ENCODE results near the gene FOXJ1. TPM values are rescaled to one million over a fixed set of nuclear protein-coding genes. Genes with fewer than 3 reads are reported as not detected.

Gene FOXJ1
- polyA plus RNA-seq, 10 donors, result 0.05 to 0.41 (median 0.12) TPM; not detected in 3

DNA sequence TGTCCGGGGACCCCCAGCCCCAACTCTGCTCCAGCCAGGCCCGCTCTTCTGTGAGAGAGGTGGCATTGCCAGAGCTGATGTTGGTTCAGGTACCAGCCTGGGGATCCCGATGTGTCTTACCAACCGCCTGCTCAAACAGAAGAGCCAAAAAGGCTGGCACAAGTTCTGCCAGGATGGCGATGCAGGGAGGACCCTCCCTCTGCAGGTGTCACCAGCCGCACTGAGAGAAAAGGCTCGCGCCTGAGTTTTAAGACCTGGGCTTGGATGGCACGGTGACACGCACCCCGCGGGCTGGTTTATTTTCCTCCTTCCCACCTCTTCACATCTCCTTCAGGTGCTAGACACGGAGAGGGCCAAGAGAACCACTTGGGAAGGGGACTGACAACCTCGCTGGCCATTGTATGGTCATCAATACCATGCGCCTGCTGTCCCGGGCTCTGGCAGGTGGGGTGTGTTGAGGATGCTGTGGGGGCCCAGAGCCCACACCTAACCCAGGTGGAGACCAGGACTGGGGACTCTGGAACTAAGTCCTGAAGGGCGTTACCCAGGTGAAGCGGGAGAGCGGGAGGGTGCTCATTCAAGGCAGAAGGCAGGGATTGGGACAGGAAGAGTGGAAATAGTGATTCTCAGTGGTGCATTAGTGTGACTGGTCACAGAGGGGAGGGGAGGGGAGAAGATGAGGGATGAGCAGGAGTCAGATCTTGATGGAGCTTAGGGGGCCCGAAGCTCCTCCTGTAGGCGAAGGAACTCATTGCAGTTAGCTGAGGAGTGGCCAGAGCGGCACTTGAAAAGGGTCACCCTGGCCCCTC, 16.3 kb downstream of the FOXJ1 start:
- no peak for DNase-seq

DNA sequence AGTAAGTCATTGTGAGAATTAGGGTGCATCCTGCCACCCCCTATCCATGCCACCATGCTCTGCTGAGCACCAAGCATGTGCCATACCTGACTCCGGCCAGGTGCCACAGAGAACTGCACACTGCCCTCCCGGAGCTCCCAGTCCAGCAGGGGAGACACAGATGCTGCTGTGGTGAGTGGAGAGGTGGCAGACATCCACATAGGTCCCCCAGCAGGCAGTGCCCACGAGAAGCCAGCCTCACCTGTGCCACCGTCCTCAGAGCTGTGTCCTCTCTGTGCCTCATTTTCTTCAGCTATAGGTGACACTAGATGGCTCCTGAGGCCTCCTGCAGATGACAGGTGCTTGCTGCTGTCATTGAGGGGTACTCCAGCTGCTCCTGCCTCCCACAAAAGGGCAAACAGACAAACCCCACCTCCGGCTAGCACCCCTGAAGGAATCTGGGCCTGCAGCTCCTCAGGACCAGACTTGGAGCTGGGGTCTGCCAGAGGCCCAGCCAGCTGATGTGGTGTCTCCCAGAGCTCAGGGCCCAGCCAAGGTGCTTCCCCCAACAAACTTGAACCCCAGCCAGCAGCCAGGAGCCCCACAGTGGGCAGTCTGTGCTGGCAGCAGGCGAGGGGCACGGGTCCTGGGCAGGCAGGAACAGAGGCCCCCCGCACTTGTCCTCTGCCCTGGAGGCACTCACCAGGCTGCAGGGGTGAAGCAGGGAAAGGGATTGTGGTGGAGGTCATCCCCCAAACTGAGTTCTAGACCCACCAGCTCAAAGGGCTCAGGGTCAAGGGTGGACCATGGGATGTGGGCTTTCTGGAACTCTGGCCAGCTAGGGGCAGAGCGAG, 17.1 kb downstream of the FOXJ1 start:
- no peak for DNase-seq

DNA sequence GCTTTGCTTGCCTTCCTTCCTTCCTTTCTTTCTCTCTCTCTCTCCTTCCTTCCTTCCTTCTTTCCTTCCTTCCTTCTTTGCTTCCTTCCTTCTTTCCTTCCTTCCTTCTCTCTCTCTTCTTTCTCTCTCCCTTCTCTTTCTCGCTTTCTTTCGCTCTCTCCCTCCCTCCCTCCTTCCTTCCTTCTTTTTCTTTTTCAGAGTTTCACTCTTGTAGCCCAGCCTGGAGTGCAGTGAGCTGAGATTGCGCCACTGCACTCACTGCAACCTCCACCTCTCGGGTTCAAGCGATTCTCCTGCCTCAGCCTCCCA, 17.9 kb downstream of the FOXJ1 start:
- no peak for DNase-seq

DNA sequence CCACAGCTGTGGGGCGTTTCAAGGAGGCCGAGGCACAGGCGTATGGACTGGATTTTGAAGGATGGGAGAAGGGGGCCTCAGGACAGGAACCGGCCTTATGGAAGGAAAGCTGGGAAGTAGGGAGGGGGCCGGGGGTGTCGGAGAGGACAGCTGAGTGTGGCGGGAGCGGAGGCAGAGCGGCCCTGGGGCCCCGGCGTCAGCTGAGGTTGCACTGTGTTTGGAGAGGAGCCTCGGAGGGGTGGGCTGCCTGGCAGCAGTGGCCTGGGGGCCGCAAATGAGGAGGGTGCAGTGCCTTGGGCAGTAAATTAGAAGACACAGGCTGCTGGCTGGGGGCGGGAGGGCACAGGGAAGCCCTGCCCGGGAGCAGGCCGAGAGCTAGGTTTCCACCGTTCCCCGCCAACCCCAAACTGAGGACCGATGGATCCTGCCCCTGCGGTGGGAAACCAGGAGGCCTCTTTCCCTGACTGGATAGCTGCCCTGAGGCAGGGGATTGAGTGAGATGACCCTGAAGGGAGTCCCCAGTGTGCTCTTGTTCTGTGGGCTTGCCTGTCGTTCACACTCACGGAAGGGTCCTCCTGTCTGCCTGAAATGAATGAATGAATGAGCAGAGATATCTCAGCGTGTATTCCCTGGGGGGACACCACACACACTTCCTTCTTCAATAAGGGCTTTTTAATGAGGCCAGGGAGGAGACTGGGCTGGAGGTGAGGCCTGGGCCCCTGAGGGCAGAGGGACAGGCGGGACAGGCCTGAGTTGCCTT, 18.4 kb downstream of the FOXJ1 start:
- no peak for DNase-seq

DNA sequence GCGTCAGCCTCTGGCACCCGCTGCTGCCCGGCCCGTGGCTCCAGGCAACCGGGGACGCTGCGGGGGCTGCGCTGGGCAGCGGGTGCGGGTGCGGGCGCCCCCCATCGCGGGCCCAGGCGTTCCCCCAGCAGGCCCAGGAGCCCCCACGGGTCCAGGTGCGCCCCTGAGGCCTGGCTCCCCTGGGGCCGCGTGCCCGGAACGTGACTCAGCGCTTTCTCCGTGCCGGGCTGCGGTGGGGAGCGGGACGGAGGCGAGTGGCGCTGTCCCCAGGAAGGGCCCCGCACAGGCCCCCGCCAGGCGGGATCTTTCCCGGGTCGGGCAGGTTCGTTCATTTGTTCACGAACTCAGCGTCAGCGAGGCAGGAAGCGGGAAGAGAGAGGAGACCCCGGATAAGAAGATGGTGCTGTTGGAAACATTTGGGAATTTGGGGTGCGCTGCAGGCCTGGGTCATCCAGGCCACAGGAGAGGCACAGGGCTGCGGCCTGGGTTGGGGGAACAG, 19.1 kb downstream of the FOXJ1 start:
- DNase-seq, result peak in 1 of 3 donors; percentile 71

DNA sequence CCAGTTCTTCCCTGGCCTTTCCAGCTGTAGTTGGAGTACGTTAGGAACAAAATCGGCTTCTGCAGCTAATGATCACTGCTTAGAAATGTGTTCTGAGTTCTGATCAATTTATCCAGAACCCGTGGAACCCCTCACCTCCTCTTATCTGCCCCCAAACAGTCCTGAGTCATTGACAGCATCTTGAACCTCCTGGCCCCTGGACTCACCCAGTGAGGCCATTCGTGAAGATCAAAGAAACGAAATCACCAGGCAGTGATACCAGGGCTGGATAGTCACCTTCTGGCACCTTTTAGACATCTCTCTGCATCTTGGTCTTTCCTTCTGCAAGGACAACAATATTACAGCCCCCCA, 20.4 kb downstream of the FOXJ1 start:
- DNase-seq, result no peak

DNA sequence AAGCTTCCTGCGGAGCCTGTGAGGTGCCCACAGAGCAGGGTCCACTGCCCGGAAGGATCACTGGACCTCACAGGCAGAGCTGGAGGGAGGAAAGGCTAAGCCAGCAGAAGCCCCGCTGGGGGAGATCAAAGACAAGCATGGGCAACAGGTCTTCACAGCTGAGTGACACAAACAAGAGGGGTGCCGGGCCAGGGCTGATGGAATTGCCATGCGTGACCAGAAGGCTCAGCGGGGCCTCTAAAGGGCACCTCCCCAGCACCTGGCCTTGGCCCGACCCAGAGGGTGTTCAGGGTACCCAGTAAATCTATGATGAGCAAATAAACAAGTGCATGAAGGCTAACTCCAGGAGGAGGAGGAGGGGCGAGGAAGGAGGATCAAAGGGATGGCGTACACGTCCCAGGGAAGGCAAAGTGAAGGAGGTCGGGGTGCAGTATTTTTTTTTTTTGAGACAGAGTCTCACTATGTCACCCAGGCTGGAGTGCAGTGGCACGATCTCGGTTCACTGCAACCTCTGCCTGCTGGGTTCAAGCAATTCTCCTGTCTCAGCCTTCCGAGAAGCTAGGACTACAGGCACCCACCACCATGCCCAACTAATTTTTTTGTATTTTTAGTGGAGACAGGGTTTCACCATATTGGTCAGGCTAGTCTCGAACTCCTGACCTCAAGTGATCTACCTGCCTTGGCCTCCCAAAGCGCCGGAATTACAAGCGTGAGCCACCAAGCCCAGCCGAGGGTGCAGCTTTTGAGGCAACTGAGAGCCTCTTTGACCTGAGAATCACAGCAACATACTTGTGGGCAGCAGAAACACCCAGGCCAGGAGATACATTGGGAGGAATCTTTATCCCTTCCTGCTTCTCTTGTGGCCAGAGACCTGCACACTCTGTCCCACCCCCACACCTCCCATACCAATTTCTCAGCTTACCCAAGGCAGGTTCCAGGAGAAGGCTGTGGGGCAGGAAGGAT, 21.4 kb downstream of the FOXJ1 start:
- DNase-seq, result no peak

DNA sequence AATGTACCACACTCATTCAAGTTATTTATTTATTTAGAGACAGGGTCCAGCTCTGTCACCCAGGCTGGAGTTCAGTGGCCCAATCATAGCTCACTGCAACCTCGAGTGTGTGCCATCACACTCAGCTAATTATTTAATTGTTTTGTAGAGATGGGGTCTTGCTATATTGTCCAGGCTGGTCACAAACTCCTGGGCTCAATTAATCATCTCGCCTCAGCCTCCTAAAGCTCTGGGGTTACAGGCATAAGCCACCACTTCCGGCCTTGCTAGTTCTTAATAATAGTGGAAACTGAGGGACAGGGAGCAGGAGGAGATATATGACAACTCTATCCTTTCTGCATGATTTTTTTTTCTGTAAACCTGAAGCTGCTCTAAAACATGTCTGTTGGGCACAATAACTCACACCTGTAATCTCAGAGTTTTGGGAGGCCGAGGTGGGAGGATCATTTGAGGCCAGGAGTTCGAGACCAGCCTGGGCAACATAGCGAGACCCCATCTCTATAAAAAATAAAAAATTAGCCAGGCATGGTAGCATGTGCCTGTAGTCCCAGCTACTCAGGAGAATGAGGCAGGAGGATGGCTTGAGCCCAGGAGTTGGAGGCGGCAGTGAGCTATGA, 25.8 kb downstream of the FOXJ1 start:
- DNase-seq, result no peak

DNA sequence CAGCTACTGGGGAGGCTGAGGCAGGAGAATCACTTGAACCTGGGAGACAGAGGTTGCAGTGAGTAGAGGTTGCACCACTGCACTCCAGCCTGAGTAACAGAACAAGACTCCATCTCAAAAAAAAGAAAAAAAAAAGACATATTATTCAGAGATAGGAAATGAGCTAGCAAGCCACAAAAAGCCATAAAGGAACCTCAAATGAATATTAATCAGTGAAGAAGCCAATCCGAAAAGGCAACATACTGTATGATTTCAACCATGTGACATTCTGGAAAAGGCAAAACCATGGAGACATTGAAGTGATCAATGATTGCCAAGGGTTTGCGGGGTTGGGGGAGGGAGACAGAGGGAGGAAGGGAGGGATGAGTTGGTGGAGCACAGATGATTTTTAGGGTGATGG, 29.1 kb downstream of the FOXJ1 start:
- DNase-seq, result peak in 1 of 3 donors; percentile 14

DNA sequence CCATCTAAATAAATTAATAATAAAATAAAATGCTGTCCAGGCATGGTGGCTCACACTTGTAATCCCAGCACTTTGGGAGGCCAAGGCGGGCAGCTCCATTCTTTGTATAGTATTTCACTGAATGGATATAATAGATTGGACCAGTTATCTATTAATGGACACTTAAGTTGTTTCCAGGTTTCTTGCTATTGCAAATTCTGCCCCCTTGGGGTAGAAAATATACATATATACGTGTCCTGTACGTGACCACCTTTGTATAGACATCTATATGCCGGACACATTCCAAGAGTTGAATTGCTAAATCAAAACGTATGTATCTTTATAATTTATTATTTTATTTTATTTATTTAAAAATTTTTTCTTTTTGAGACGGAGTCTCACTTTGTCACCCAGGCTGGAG, 33.5 kb downstream of the FOXJ1 start:
- DNase-seq, result no peak

DNA sequence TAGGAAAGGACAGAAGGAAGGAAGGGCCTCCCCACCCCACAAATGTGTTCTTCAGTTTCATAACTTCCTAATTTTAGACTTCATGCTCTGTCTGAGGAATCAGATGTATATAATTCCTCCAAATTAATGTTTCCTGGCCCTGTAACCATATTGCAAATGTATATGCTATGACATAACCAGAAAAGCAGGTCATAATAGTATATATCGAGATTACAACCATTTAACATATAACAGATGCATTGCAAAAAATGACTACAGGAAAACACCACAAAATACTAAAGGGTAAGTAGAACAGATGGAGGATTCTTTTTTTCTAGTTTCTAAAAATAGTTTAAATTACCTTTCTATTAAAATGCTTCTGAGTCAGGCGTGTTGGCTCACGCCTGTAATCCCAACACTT, 34.3 kb downstream of the FOXJ1 start:
- peak in 1 of 3 donors; percentile 32 for DNase-seq

DNA sequence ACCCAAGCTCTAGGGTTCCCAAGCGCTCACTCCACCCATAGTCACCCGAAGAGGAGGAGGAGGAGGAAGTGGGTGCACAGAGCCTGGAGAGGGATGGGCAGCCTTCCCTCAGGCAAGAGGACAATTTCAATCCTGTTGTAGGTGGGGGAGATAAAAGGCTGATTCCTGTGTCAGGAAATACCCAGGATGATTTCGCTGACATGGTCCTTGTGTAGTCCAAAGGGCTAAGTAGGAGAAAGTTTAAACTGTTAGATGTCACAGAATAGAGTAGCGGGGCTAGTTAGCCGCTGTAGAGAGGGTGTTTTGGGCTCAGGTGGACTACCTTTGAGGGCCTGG, 36.2 kb downstream of the FOXJ1 start:
- no peak for DNase-seq

DNA sequence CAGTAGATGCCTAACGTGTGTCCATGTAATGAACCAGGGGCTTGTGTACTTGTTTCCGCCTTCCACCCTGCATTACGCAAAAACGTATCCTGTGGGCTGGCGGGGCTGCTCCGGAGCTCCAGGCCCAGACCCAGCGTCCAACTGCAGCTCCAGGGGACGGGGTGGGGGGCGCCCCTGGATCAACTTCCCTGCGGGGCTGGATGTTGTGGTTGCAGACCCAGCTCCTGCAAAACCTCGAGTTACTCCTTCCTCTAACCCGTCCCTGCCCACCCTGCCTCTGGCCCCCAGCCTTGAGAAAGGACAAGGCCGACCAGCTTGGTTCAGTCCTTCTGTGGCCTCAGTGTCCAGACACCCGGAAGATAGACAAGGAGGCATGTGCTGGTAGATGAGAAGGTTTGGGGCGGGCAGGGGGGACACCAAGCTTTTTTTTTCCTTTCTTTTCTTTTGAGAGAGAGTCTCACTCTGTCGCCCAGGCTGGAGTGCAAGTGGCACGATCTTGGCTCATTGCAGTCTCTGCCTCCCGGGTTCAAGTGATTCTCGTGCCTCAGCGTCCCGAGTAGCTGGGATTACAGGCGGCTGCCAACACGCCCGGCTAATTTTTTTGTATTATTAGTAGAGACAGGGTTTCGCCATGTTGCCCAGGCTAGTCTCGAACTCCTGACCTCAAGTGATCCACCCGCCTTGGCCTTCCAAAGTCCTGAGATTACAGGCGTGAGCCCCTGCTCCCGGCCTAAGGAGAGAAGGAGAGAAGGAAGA, 36.7 kb downstream of the FOXJ1 start:
- DNase-seq, result no peak

DNA sequence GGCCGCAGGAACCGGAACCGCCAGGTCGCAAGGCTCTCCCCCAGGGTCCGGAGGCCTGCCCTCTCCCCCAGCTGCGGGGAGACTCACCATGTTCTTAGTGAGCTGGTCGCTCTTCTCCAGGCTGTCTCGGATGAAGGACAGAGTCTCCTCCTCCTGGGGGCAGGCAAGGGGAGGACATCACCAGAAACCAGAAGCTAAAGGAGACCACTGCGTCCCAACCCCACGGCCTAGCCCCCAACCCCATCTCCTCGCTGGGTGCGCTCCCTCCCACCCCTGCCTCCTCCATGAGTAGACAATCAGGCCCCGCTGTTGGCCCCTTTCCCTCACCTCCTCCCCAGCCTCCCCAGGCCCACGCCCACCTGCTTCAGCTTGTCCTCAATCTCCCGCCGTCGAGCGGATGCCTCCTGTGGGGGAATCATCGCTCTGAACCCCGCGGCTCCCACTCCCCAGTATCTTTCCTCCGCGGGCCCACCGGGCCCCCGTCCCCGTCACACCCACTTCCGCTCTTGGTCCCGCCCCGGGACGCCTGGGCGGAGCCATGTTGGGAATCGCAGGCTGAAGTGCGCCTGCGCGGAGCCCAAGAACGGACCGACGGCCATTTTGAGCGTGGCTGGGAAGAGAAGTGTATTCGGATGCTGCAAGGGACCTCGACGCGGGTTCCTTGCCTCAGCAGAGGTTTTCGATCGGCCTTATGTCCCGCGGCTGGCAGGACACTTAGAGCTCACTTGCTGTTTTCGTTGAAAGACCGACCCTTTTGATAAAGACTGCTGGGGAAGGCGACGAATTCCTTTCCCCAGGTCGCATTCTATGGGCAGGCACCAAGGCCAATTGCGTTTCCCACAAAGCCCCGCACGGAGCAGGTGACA, 37.5 kb downstream of the FOXJ1 start, which contains the start of gene EXOC7:
EXOC7 (minus strand) TSS at position 514 of the 866 bp plus-strand sequence; CDS start at position 419, 95 bp downstream.
- DNase-seq, result peak; percentile 93 to 98 (median 98)

DNA sequence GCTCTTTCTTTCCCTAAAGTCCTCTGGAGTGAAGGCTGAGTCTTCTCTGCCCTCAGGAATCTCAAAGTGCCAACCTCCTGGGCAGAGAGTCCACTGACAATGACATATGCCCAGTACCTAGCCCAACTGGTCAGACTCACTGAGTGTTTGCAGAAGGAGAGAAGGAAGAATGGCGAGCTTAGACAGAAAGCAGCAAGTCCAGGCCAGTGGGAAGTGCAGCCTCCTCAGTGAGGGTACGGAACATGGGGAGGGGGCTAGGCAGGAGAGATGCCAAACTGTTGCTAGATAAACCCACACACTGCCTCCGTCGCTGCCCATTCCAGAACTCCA, 38.1 kb downstream of the FOXJ1 start:
- no peak for DNase-seq

DNA sequence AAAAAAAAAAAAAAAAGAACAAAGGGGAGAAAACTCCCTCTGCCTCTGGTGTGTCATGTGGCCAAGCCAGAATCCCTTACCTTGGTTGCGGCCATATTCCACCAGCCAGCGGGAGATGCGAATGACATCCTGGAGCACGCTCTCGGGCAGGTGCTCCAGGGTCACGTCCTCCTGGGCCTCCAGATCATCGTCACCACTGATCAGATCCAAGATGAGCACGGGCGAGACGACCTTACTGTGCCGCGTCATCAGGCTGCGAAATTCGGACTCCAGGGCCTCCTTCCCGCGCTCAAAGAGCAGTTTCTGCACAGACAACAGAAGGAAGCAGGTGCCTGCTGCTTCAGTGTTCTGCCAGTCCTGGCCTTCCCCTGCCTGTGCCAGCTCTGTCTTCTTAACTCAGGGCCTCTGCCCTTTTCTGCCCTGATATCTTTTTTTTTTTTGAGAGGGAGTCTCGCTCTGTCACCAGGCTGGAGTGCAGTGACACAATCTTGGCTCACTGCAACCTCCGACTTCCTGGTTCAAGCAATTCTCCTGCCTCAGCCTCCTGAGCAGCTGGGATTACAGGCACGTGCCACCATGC, 43.2 kb downstream of the FOXJ1 start:
- DNase-seq, result no peak

DNA sequence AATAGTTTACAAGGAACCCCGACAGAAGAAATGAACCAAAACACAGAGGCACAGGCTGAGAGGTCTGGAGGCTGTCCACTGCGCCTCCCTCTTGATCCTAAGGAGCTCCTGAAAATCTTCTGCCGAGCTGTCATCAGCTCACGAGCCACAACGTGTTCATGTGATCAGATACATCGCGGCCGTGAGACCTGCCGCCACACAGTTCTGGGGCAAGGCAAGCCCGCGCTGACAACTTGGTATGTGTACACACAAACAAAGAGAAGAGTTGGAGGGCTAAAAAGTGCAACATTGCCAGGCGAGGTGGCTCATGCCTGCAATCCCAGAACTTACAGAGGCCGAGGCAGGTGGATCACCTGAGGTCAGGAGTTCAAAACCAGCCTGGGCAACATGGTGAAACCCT, 45.1 kb downstream of the FOXJ1 start:
- no peak for DNase-seq

DNA sequence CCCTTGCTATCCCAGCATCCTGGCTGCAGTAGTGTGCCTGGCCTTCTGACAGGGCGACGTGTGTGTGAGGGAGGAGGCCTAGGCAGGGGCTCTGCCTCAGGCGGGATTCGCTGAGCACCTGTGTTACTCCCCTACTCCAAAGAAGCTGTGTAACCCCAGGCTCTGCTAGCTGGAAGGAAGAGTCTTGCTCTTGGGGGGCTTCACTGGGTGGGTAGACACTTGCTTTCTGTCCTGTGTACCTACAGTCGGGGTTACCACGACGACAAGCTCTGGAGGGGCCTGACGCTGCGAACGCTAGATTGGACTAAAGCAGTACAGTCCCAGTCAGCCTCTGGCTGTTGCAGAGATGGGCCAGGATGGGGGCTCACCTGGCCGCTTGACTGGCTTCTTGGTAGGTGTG, 47.0 kb downstream of the FOXJ1 start:
- no peak for DNase-seq

Measured in muscle of back (tissue), 11 donors.